ENCODE data around the gene SPAG16. TPM values are rescaled to one million over a fixed set of nuclear protein-coding genes. Genes with fewer than 3 reads are reported as not detected.

SPAG16 gene
- total and polyA plus RNA-seq, 2 of the 13 experiments (the other 11 are each of a cell fraction or from before 2014, with no cell fraction given), result 9.6 to 26.5 TPM

DNA sequence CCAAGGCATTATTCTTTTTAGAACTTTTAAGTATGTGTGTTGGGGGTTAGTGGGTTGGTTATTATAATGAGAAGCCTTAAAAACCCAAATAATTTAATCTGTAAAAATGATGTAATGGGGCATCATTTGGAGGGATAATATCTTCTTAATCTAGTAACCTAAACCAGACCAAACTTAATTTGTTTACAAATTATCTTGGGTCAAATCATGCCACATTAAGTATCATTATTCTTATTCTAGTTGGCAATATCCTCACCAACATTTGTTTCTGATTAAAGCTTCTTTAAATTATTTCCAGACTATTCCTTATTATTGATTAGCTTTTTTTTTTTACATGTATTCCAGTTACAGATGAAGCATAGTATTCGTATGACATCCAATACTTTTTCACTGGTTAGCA is 1041.1 kb downstream of the SPAG16 start:
- CTCF ChIA-PET (ENCODE audit: low intra/inter-chr PET ratio, low total read pairs), result no interaction called here
- BruUV-seq (replicated peaks), result no TSS peak
- Histone ChIP-seq H3K9ac (ENCODE audit: insufficient read depth, low read depth, low read length) (no peak overlapping the region), H3K79me2 (ENCODE audit: insufficient read depth, low read length) (no peaks in the 10 kb centered on the region), H3K4me1 (ENCODE audit: insufficient read depth, low read length) (no peaks in the 10 kb centered on the region), H3K4me3 (replicated peaks in 1 of 3; ENCODE audit: insufficient read depth in 1 of 3, low read depth in 2 of 3, low read length in 3 of 3) (no peak overlapping the region), H3K27ac (ENCODE audit: extremely low read length, insufficient read depth, low read length) (no peak overlapping the region), H3K36me3 (replicated peaks in 1 of 2; ENCODE audit: control insufficient read depth in 1 of 2, insufficient read depth in 2 of 2, low read length in 2 of 2) (no peaks in the 10 kb centered on the region), H3K4me2 (ENCODE audit: low read depth, low read length) (no peak overlapping the region), H4K20me1 (ENCODE audit: insufficient read depth, low read length) (no peaks in the 10 kb centered on the region), H2AFZ (ENCODE audit: low read length) (no peak overlapping the region), H3K27me3 (ENCODE audit: control insufficient read depth in 1 of 2, insufficient read depth in 2 of 2, low read length in 2 of 2) (no peaks in the 10 kb centered on the region), H3K9me3 (ENCODE audit: low read length) (no peaks in the 10 kb centered on the region)
- WGBS (ENCODE audit: low lambda C conversion rate), result 1% methylated on average over 1 of the region's 1 CpG
- in situ Hi-C loops (cut with HindIII; ENCODE audit: extremely low pct_ligation_motif_present, low pct_unique_long_range_greater_than_20kb), result no loop called here
- POLR2A ChIA-PET, result no interaction called here
- ATAC-seq (no peak), DNase-seq (ENCODE audit: low spot score) (no peak), FAIRE-seq (no peak)
- TF ChIP-seq RORA (CRISPR knock-in tag; IDR thresholded peaks at IDR 0.05), result no peak
- TF ChIP-seq ZNF138 (CRISPR knock-in tag; IDR thresholded peaks at IDR 0.05; ENCODE audit: low read depth), result no peak
- TF ChIP-seq HNRNPL (IDR thresholded peaks at IDR 0.05; ENCODE audit: low read depth, low read length), result no peak
- TF ChIP-seq, protein P1, sequence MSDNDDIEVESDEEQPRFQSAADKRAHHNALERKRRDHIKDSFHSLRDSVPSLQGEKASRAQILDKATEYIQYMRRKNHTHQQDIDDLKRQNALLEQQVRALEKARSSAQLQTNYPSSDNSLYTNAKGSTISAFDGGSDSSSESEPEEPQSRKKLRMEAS (IDR thresholded peaks at IDR 0.05), result no peak
- TF ChIP-seq, protein P2, sequence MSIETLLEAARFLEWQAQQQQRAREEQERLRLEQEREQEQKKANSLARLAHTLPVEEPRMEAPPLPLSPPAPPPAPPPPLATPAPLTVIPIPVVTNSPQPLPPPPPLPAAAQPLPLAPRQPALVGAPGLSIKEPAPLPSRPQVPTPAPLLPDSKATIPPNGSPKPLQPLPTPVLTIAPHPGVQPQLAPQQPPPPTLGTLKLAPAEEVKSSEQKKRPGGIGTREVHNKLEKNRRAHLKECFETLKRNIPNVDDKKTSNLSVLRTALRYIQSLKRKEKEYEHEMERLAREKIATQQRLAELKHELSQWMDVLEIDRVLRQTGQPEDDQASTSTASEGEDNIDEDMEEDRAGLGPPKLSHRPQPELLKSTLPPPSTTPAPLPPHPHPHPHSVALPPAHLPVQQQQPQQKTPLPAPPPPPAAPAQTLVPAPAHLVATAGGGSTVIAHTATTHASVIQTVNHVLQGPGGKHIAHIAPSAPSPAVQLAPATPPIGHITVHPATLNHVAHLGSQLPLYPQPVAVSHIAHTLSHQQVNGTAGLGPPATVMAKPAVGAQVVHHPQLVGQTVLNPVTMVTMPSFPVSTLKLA (IDR thresholded peaks at IDR 0.05), result no peak
- no peak for TF ChIP-seq HMG20B (CRISPR knock-in tag; conservative IDR thresholded peaks at IDR 0.05)
- TF ChIP-seq PHB2 (IDR thresholded peaks at IDR 0.05; ENCODE audit: partially characterized antibody), result no peak
- TF ChIP-seq, protein P3, sequence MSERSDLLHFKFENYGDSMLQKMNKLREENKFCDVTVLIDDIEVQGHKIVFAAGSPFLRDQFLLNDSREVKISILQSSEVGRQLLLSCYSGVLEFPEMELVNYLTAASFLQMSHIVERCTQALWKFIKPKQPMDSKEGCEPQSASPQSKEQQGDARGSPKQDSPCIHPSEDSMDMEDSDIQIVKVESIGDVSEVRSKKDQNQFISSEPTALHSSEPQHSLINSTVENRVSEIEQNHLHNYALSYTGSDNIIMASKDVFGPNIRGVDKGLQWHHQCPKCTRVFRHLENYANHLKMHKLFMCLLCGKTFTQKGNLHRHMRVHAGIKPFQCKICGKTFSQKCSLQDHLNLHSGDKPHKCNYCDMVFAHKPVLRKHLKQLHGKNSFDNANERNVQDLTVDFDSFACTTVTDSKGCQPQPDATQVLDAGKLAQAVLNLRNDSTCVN (CRISPR knock-in tag; IDR thresholded peaks at IDR 0.05; ENCODE audit: borderline replicate concordance), result no peak
- no peak for TF ChIP-seq ZNF180 (CRISPR knock-in tag; IDR thresholded peaks at IDR 0.05; ENCODE audit: borderline replicate concordance, low read depth)
- no peak for TF ChIP-seq KLF9 (CRISPR knock-in tag; IDR thresholded peaks at IDR 0.05; ENCODE audit: low read depth)
- no peak for TF ChIP-seq HMGXB4 (CRISPR knock-in tag; IDR thresholded peaks at IDR 0.05; ENCODE audit: borderline replicate concordance in 1 of 2, low read depth in 1 of 2)
- TF ChIP-seq GLMP (CRISPR knock-in tag; IDR thresholded peaks at IDR 0.05; ENCODE audit: borderline replicate concordance), result no peak
- no peak for TF ChIP-seq ZFP1 (CRISPR knock-in tag; IDR thresholded peaks at IDR 0.05)
- intact Hi-C loops (cut with micrococcal nuclease; ENCODE audit: unreplicated experiment), result no loop called here
